HG03521 (cell line): ENCODE measurements around the gene YTHDF1.

Experiments used
- ATAC-seq: cut with Tn5 transposase; IDR thresholded peaks from one replicate; pipeline ENCODE4 v1.9.1; 2021; ENCODE audit warnings: mild to moderate bottlenecking, moderate library complexity; ENCODE audit not compliant: unreplicated experiment

YTHDF1 gene

GRCh38 chr20:63186528-63187316 is 29.2 kb downstream of the YTHDF1 start:
- ATAC-seq, result no peak

- no peak for ATAC-seq
Measured at GRCh38 chr20:63186084-63186483, 29.8 kb downstream of the YTHDF1 start.

- no peak for ATAC-seq
Measured at GRCh38 chr20:63185215-63185796, 30.6 kb downstream of the YTHDF1 start.

GRCh38 chr20:63183422-63184146 is 32.3 kb downstream of the YTHDF1 start:
- ATAC-seq, result no peak

GRCh38 chr20:63182946-63183415 is 33.0 kb downstream of the YTHDF1 start:
- no peak for ATAC-seq

- ATAC-seq, result no peak
Measured at GRCh38 chr20:63182425-63182824, 33.5 kb downstream of the YTHDF1 start.

GRCh38 chr20:63181226-63181625 is 34.7 kb downstream of the YTHDF1 start:
- ATAC-seq, result no peak

- no peak for ATAC-seq
Measured at GRCh38 chr20:63180569-63181185, 35.3 kb downstream of the YTHDF1 start.

GRCh38 chr20:63179687-63180568 is 36.0 kb downstream of the YTHDF1 start:
- no peak for ATAC-seq

GRCh38 chr20:63178889-63179686 is 36.8 kb downstream of the YTHDF1 start:
- no peak for ATAC-seq

GRCh38 chr20:63178446-63178820 is 37.5 kb downstream of the YTHDF1 start:
- ATAC-seq, result no peak

- ATAC-seq, result no peak
Measured at GRCh38 chr20:63177785-63178445, 38.0 kb downstream of the YTHDF1 start.

- no peak for ATAC-seq
Measured at GRCh38 chr20:63177134-63177784, 38.7 kb downstream of the YTHDF1 start.

- no peak for ATAC-seq
Measured at GRCh38 chr20:63176427-63177133, 39.4 kb downstream of the YTHDF1 start.

GRCh38 chr20:63176034-63176426 is 39.9 kb downstream of the YTHDF1 start:
- ATAC-seq, result no peak

GRCh38 chr20:63175038-63175895 is 40.7 kb downstream of the YTHDF1 start:
- no peak for ATAC-seq
